NCI-H774 (cell line): ENCODE measurements around the gene TMEM131L.
"Not testable (repeated sequence)": the region's sequence is repeated elsewhere in the genome, so short reads cannot be mapped to it uniquely, and the experiment has no call there.

Experiments used
- DNase-seq: peaks from one replicate; lab custom pipeline; 2025; lab: John Stamatoyannopoulos, UW

The TMEM131L gene

DNA sequence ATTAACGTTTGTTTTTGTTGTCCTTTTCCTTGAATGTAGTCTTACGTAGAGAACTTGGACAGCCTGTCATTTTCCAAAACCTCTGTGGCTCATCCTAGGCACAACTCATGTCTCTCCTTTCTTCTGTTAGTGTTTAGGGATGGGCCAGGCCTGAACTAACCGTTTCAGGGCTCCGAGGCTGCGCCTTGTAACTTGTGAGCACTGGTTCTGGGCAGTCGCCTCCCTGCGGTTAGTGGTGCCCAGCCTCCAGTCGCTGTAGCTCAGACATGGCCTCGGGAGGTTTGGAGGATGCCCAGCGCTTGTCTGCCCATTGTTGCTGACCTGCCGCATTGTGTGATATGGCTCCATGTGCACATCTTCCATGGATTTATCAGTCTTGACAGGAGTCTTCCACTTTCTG lies 32.8 kb downstream of the TMEM131L start:
- no peak for DNase-seq

DNA sequence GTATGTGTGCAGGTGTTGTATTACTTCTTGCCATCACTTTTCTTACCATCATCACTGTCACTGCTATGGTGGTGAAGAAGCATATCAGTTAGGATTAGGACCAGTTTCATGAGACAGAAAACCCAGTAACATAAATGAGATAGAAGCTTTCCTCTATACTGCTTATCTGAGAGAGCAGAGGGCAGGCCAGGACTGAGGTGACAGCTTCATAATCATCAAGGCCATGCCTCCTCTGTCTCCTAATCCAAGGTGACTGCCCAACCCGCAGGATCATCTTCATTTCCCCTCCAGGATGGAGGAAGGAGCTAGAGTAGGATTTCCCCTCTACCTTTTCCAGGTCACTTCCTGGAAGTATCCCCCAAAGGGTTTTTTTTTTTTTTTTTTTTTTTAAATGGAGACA lies 35.4 kb downstream of the TMEM131L start:
- no peak for DNase-seq

GRCh38 chr4:153502584-153502983 lies 36.4 kb downstream of the TMEM131L start:
- DNase-seq, result no peak

- DNase-seq, result no peak
These were observed 40.5 kb downstream of the TMEM131L start for GRCh38 chr4:153506341-153507309.

GRCh38 chr4:153507310-153508073 lies 41.3 kb downstream of the TMEM131L start:
- DNase-seq, result no peak

DNA sequence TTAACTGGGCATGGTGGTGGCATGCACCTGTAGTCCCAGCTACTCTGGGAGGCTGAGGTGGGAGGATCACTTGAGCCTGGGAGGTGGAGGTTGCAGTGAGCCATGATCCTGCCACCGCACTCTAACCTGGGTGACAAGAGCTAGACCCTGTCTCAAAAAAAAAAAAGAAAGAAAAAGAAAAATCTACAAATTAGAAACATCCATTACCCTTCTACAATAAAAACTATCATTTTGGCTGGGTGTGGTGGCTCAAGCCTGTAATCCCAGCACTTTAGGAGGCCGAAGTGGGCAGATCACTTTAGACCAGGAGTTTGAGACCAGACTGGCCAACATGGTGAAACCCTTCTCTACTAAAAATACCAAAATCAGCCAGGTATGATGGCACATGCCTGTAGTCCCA lies 43.1 kb downstream of the TMEM131L start:
- DNase-seq, result not testable (repeated sequence)

GRCh38 chr4:153509724-153510123 lies 43.6 kb downstream of the TMEM131L start:
- DNase-seq, result no peak

DNA sequence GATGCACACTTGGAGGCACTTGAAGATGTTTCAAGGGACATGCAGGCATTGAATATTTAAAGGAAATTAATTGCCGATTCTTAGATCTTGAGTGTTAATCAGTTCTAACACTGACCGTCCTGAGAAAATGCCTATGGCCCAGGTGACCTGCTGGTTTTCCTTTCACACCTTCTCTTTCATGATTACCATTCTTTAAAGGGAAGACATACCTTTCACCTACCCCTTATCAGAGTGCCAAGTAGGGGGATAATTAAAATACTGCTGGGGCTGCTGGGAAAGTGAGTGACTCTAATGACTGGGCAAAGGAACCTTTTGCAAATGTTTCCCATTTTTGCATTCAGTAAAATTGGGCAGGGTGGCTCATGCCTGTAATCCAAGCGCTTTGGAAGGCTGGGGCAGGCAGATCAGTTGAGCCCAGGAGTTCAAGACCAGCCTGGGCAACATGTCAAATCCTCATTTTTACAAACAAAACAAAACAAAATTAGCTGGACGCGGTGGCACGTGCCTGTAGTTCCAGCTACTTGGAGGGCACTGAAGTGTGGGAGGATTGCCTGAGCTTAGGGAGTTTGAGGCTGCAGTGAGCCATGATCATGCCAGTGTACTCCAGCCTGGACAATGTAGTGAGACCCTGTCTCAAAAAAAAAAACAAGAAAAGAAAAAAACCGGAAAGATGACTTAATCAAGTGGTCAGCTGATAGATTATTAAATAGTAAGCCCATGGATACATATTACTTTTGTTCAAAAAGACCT lies 44.3 kb downstream of the TMEM131L start:
- no peak for DNase-seq

- DNase-seq, result no peak
These were observed 44.9 kb downstream of the TMEM131L start for GRCh38 chr4:153511104-153511503.

DNA sequence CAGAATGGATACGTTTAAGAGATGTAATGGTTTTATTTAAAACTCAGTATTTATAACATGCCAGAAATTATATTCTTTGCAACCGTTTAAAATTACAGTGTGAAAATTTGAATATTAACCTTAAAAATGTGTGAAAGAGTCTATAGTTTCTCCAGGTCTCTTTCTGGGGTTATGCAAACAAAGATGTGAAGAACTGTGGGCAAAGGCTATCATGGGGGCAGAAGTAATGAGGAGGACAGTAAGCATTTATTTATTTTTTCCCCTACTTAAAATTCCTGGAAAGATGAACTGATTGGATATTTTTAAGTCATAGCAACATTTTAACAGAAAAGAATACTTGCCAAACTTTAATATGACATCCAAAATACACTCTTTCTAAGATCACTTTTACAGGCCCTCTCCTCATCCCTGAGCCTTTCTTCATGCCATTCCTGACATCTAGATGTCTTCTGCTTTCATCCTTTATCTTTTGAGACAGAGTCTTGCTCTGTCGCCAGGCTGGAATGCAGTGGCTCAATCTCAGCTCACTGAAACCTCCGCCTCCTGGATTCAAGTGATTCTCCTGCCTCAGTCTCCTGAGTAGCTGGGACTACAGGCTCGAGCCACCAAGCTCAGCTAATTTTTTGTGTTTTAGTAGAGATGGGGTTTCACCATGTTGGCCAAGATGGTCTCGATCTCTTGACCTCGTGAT lies 46.1 kb downstream of the TMEM131L start:
- DNase-seq, result no peak

- no peak for DNase-seq
These were observed 46.9 kb downstream of the TMEM131L start for GRCh38 chr4:153512952-153513500.

GRCh38 chr4:153513596-153513995 lies 47.4 kb downstream of the TMEM131L start:
- no peak for DNase-seq

GRCh38 chr4:153514001-153514526 lies 47.9 kb downstream of the TMEM131L start:
- no peak for DNase-seq

- DNase-seq, result no peak
These were observed 48.7 kb downstream of the TMEM131L start for GRCh38 chr4:153514688-153515426.

GRCh38 chr4:153517159-153517558 lies 51.0 kb downstream of the TMEM131L start:
- DNase-seq, result no peak

DNA sequence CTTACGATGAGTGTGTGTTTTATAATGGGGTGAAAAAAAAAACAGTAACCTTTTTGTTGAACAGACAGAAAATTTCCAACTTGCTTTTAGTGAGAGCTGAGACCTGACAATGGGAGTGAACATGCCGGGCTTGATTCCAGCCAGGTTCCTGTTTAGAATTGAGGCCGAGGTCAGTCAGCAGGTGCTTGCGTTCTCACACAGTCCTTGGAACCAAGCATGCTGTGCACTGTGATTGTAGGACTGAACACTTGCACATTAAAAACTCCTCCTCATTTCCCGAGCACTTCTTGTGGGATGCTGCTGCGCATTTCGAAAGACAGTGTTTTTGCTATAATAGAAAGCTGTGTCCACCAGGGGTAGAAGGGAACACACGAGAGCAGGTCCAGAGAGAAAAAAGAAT lies 51.8 kb downstream of the TMEM131L start:
- no peak for DNase-seq

DNA sequence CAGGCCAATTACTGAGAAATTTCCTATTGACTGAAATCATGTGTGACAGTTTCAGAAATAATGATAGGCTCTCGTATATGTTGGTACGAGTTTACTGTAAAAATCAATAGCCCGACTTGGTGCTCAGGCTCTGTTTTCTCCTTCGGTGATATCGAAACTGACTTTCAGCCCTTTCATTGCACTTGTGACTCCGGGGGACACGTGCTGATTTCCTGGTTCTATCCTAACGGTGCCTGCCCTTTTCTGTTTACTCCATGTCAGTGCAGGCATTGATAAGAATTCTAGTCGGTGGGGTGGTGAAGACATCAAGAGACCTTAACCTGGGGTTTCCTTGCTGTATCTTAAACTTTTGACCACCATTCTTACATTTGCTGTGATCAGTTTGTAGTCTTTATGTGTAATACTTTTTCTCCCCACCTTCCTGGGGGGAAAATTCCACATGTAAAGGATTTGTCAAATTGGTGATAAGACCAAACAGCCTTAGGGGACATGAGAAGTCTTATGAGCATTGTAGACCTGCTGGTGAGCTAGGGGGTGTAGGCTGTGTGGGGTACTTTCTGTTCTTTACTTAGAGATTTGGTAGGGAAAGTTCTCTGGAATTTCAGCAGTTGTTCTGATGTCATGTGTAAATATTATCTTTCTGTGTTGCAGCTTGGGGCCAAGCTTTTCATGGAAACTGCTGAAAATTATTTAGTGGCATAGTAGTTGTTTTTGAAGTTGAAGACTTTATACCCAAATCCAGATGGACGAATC lies 52.7 kb downstream of the TMEM131L start:
- no peak for DNase-seq

- DNase-seq, result no peak
These were observed 53.5 kb downstream of the TMEM131L start for GRCh38 chr4:153519687-153520086.

GRCh38 chr4:153520227-153520626 lies 54.1 kb downstream of the TMEM131L start:
- no peak for DNase-seq
